ENCODE measurements around the gene PLN.

DNA sequence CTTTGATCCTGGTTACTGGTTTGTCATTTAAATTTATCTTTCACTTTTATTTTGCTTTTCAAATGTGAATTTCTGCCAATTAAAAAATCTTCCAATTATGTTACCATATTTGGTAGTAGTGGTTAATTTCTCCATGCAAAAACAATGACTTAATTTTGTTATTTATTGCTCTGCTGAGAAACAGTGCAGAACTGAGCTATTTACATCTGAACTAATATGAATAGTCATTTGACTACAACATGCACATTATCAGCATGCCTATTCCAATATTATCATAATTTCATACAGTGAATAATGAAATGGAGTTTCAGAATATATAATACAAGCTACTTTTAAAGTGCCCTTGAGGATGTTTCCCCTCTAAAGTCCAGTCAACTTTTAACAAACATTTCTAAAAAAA is 517 bp downstream of the PLN start:
- TF ChIP-seq, protein P1, sequence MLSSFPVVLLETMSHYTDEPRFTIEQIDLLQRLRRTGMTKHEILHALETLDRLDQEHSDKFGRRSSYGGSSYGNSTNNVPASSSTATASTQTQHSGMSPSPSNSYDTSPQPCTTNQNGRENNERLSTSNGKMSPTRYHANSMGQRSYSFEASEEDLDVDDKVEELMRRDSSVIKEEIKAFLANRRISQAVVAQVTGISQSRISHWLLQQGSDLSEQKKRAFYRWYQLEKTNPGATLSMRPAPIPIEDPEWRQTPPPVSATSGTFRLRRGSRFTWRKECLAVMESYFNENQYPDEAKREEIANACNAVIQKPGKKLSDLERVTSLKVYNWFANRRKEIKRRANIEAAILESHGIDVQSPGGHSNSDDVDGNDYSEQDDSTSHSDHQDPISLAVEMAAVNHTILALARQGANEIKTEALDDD (IDR thresholded peaks at IDR 0.05), result no peak
- TF ChIP-seq CEBPB (tag; IDR thresholded peaks at IDR 0.05) (no peak), TCF3 (CRISPR knock-in tag; IDR thresholded peaks at IDR 0.05) (no peak), POLR2A (conservative IDR thresholded peaks at IDR 0.05) (no peak), ZBTB7A (IDR thresholded peaks at IDR 0.05; ENCODE audit: borderline replicate concordance, control insufficient read depth, low read depth, low read length) (no peak), ZNF133 (CRISPR knock-in tag; IDR thresholded peaks at IDR 0.05) (no peak)
- TF ChIP-seq, protein P2, sequence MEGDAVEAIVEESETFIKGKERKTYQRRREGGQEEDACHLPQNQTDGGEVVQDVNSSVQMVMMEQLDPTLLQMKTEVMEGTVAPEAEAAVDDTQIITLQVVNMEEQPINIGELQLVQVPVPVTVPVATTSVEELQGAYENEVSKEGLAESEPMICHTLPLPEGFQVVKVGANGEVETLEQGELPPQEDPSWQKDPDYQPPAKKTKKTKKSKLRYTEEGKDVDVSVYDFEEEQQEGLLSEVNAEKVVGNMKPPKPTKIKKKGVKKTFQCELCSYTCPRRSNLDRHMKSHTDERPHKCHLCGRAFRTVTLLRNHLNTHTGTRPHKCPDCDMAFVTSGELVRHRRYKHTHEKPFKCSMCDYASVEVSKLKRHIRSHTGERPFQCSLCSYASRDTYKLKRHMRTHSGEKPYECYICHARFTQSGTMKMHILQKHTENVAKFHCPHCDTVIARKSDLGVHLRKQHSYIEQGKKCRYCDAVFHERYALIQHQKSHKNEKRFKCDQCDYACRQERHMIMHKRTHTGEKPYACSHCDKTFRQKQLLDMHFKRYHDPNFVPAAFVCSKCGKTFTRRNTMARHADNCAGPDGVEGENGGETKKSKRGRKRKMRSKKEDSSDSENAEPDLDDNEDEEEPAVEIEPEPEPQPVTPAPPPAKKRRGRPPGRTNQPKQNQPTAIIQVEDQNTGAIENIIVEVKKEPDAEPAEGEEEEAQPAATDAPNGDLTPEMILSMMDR (IDR thresholded peaks at IDR 0.05 in 2 of 3, conservative IDR thresholded peaks at IDR 0.05 in 1 of 3; ENCODE audit: insufficient read depth in 2 of 3, low read depth in 1 of 3, low read length in 3 of 3), result no peak
- TF ChIP-seq, protein P3, sequence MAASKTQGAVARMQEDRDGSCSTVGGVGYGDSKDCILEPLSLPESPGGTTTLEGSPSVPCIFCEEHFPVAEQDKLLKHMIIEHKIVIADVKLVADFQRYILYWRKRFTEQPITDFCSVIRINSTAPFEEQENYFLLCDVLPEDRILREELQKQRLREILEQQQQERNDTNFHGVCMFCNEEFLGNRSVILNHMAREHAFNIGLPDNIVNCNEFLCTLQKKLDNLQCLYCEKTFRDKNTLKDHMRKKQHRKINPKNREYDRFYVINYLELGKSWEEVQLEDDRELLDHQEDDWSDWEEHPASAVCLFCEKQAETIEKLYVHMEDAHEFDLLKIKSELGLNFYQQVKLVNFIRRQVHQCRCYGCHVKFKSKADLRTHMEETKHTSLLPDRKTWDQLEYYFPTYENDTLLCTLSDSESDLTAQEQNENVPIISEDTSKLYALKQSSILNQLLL (CRISPR knock-in tag; IDR thresholded peaks at IDR 0.05; ENCODE audit: borderline replicate concordance), result no peak
